GM21619 (cell line): ENCODE data around the gene MAMDC2.
"Not testable (repeated sequence)": the region's sequence is repeated elsewhere in the genome, so short reads cannot be mapped to it uniquely, and the experiment has no call there.

ENCODE experiments used
- ATAC-seq: cut with Tn5 transposase; IDR thresholded peaks from one replicate; pipeline ENCODE4 v1.9.1; 2021; ENCODE audit not compliant: unreplicated experiment

The MAMDC2 gene

DNA sequence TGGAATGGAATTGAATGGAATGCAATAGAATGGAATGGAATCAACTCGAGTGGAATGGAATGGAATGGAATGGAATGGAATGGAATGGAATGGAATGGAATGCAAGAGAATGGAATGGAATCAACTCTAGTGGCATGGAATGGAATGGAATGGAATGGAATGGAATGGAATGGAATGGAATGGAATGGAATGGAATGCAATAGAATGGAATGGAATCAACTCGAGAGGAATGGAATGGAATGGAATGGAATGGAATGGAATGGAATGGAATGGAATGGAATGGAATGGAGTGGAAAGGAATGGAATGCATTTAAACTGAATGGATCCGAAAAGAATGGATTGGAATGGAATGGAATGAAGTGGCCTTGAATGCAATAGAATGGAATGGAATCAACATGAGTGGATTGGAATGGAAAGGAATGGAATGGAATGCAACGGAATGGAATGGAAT lies 5.5 kb upstream of the MAMDC2 start:
- ATAC-seq: not testable (repeated sequence)

DNA sequence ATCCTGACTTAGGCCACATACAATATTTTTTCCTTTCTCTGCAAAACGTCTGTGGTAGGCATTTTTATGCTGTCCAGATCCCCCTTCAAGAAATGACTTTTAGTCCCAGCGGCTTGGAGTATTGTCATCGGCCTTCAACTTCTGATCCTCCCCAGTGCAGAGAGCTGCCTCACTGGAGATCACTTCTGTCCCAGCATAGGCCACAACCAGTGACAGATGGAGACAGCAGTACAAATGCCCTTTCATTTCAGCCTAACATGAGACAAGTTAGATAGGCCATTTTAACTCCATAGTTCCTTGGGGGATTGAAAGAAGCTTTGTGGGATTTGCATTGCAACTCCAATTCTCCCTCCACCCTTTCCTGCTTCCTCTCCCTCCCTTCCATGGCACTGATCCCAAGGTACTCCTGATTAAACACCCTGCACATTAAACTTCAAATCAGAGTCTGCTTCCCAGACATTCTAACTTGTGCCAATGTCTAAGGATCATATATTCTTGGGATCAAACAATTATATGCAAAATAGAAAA lies 3.2 kb upstream of the MAMDC2 start:
- ATAC-seq: no peak

DNA sequence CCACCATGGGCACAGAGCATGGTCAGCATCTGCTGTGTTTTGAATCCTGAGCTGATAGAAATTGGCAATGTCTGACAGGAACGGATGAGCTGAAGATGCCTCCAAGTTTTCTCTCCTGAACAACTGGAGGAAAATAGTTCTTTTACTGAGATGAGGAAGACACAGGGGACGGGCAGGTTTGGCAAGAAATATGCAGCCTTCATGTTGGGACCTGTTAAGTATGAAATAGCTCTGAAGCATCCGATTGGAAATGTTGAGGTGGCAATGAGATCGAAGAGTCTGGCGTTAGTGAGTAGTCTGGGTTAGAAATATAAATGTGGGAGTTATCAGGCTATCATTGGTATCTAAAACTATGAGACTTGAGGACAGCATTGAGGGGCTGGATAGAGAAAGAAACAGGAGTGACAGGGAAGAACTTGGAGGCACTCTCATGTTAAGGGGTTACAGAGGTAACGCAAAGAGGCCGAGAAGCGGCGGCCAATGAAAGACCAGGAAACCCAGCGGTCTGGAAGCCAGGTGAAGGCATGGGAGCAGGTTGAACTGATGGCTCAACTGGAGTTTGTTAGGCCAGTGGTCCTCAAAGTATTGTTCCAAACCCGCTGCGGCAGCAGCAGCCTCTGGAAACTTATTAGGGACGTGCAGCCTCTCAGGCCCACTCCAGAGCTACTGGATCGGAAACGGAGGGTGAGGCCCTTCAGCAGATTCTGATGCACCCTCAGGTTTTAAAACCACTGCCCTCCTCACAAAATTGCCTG lies 1.0 kb upstream of the MAMDC2 start:
- ATAC-seq: no peak

DNA sequence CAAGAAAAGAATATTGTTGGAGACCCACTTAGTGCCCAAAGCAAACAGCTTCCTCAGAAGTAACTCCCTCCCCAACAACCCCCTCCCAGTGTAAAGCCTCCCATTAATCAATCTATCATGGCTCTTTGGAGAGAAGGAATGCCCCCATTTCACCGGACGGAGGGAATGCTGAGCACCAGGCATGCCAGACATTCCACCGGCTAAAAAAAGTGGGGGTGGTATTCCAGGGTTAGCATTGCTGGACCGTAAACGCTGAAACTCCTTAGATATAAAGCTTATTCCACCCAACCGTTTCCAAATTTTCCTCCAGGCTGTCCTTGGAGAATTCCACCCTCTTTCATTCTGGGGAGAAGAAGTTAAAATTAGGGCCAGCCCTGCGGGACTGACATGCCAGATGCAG lies 363 bp upstream of the MAMDC2 start:
- ATAC-seq: no peak

DNA sequence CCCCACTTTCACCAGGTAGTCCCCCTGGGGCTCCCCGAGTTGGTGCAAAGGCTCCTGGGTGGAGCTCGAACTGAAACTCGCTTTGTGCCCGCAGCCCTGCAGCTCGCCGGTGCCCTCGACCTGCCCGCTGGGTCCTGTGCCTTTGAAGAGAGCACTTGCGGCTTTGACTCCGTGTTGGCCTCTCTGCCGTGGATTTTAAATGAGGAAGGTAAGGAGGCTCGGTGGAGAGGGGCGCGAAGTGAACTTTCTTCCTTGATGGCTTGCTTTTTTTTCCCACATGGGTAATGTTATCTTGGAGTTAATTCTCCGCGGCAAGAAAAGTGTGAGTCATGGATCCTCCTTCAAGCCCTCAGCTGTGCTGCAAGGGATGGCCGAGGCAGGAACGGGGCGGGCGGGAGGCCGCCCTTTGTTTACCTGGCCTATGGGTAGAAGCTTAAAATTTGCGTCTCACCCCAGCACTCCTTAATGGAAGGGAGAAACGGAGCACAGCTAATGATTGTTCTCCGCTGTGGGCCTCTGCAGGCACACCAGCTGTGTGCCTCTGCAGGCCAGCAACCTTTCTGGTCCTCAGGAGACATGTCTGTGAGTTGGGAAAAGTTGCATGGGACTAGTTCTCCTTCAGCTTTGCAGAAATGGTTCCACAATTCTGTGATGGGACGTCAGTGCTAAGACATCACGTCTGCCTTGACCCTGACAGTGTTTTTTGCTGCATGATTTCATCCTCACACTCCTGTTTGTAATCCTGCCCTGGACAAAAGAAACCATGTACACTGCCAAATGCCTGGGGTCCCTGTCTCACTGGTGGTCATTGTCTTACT lies 1.1 kb downstream of the MAMDC2 start:
- ATAC-seq: no peak

DNA sequence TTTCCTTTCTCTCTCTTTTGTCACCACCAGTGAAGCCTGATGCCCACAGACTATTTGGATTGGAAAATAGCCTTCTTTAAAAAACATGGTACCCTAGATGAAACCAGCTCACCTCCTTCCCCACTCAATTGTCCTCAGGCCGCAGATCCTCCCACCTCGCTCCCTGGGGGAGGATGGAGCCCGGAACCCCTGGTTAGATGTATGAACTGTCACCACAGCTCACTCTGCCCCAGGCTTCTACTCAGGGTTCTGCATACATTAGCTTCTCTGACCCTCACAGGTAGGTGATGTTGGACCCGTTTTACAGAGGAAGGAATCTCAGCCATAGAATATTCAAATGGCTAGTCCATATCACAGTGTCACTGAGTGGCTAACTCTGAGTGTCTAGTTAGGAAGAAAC lies 1.8 kb downstream of the MAMDC2 start:
- no peak for ATAC-seq

DNA sequence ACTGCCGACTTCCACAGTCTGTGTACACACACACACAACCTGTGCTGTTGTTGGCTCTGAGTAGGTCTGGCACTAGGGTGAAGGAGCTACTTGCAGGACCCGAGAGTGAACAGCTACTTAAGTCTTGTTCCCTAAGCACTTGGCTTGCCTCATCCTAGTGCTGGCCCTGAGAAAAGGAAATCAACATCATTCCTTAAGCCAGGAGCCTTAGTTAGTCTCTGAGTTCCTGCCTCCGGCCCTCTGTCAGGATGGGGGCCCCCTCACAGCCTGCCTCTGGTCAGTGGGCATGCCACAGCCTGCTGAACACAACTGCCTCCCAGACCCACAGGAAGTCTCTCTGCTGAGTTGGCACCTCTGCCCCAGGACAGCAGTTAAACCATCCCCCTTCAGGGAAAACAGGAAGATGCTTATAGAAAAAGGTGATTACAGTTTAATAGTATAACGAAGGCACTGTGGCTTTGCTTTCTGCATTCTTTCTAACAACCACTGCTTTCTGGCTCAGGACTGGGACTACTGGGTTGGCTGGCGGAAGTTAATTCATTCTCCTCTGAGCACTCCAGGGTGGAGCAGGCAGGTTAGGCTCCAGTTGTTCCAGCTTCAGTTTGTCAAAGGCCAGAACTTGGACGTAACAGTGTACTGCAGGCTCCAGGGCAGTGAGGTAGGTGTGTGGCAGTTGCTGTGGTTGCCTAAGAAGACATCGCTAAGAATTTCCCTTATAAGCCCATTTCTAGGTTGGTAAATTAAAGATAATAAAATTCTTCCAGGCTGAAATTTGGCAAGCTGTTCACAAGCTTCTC lies 2.8 kb downstream of the MAMDC2 start:
- no peak for ATAC-seq

DNA sequence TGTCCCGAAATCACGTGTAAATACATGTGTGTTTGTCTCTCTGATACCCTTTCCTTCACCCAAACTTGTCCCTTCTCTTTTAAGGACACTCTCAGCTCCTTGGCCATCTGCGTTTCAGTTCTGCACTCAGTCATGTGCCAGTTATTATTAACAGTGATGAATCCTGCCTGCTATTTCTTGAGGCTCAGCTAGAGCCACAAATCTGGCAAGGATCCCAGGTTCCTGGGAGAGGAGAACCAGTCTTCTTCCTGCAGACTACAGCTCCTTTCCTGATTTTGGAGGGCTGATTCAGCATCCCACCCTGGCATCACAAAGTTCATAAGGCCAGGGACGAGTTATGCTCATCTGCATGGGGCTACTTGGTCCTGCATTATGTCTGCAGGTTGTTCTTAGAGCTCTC lies 5.6 kb downstream of the MAMDC2 start:
- ATAC-seq: no peak

DNA sequence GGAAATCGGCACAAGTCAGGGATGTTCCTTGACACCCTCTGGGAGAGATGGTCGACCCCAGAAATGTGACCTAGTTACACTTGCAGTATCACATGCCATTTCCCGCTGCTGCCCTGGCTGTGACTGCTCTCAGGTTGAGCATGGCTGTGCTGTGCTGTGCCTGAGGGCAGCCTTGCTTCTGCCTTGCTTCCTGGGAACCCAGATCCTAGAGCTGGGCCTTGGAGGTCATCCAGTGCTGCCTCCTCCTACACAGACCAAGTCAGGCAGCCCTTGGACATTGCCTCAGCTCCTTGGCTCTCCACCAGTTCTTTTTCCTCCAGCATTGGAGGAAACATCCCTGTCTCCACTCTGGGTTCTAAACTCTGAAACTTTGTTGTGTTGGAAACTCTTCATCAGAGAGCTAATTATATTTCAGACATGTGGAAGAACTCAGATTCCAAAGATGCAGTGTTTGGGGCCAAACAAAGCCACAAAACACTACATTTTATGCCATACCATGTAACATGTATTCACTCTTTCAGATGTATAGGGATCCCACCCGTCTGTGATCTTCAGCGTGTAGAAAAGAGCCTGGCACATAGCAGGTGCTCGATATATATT lies 6.1 kb downstream of the MAMDC2 start:
- no peak for ATAC-seq

DNA sequence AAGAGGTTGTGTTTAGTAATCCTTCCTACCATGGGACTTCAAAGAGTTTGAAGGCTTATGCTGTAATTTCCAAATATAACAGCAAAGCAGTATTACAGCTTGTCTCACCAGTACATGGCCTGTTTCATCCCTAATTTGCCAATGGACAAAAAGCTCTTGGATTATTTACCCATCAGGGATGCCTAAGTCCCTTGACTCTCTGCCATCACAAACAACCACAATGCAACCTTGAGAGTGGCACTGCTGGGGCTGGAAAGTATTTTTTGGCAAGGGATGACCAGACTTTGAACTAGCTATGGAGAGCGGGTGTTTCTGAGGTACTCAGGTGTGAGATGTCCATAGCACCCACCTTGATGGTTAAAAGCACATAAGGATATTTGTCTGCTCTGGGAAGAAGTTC lies 9.1 kb downstream of the MAMDC2 start:
- ATAC-seq: no peak

DNA sequence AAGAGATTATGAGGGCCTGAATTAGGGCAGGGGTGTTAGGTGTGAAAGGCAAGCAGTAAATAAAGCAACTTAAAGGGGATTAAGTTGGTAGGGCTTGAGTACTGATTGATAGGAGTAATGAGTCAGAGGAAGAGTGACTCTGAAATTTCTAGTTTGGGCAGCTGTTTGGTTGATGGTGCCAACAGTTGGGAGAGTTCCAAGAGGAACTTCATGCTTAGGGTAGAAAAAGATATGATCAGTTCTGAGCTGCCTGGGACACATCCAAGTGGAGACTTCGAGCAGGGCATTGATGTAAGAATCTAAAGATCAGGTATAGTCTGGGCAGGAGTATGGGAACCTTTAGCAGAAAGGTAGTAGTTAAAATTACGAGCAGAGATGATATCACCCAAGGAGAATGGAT lies 10.2 kb downstream of the MAMDC2 start:
- ATAC-seq: no peak

DNA sequence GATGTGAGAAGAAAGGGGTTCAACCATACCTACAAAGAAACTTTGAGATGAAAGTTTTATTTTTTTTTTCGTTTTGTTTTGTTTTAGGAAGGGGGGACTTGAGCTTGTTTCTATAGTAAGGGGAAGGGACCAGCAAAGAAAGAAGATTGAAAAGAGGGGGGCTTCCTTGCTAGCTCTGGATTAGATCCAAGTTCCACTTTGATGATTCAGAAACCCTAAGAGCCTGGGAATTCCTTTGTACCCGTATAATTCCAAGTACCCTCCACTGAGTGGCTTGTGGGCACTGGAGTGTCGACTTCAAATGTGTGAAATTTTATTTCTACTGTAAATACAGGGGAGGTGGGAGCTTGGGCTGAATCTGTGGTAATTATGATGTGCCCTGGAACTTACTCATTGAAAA lies 10.9 kb downstream of the MAMDC2 start:
- ATAC-seq: no peak

DNA sequence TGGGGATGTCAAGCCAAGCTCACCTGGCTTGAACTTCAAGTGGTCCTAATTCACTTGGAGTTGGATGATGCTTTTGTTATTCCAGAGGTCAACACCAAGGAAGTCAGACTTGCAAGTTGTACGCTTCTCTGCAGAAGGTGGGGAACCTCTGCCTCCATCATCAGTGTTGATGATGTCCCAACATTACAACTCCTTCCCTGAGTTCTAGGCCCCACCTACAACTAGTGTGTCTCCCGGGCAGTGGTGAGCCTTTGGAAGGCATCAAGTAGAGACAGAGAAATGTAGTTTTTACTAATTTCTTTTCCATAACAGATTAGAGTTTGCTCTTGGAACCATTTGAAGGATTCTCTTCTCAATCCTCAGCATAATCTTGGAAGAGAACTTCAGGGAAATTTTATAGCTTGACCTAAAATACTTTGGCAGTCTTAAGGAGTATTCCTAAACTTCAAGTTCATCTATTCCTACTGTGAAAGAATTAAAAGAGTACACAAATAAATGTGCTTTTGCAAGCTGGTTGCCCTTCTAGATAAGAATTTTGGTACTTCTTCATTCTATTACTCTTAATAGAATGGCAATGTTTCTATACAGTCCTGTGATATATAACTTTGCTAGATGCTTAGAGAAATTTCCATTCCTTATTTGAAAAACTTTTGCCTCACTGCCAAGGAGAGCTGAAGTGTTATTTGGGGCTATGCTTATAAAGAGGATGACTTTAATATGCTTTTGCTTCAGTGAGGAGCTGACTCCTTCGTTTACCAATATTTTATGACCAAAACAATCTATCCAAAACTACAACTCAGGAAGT lies 12.0 kb downstream of the MAMDC2 start:
- no peak for ATAC-seq

DNA sequence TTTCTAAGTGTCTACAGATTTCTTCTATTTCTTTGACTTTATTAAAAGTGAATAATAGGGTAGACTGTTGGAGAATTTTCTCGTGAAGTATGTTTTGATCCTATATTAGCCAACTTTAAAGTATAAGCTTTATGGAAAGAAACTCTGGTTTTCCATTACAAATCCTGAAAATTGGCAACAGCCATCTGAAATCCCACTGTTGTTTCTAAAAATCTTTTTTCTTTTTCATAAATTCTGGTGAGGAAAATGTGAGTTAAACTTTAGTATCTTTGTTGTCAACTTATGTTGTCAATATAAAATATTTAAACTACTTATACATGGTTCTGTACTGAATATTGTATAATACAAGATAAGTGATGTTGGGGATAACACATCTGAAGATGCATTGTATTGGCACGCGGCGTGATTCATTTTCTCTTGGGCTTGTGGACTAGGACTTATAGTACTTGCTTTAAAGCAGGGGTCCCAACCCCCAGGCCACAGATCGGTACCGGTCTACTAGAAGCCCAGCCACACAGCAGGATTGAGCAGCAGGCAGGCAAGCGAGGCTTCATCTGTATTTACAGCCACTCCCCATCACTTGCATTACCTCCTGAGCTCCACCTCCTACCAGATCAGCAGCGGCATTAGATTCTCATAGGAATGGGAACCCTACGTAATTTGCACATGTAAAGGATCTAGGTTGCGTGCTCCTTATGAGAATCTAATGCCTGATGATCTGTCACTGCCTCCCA lies 12.7 kb downstream of the MAMDC2 start:
- no peak for ATAC-seq

DNA sequence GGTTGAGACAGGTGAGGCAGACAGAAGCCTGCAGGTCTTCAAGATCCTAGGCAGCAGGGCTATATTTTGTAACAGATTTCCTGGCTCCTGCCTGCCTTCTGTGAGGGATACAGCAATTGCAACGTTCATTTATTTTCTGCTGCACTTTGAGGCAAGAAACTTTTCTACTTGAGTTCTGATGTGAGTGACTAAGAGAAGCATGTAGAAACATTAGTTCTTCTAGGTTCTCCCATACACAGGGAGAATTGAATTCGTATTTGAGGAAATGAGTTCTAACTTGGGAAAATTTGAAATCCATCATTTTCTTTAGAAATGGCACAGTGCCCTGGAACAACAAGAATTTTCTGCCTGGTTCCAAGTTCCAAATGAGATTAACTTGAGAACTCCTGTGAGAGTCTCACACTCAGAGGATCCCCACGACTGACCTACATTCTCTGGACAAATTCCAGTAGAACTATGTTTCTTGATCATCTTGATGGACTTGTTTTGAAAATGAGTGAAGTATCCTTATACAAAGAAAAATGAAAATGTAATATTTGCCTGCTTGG lies 15.0 kb downstream of the MAMDC2 start:
- ATAC-seq: no peak

DNA sequence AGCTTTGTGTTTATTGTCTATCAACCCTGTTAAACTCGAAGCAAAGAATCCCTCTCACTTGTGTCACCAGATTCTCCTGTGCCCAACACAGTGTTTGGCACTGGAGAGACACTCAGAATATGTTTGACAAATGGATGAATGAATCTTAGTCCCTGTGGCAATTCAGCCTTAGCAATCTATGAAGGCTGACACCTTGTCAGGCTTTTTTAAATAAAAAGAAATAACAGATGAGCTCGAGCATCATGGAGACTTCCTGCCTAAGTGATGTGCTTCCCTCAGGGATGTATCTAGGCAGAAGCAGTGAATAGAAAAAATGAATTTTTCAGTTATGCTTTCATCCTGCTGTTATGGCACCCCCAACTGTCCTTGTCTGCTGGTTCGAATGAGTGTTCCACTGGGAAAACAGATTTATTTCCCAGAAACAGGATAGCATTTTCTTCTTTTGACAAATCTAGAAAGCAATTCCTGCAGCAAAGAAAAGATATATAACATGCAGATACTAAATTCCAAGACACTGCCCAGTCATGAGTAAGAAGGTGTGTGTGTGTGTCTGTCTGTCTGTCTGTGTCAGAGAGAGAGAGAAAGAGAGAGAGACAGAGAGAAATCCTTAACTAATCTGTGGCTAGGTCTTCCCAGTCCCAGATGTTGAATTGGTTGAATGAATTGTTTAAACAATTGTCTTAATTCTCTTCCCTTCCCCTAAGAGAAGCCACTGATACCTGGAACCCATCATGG lies 16.7 kb downstream of the MAMDC2 start:
- ATAC-seq: no peak

DNA sequence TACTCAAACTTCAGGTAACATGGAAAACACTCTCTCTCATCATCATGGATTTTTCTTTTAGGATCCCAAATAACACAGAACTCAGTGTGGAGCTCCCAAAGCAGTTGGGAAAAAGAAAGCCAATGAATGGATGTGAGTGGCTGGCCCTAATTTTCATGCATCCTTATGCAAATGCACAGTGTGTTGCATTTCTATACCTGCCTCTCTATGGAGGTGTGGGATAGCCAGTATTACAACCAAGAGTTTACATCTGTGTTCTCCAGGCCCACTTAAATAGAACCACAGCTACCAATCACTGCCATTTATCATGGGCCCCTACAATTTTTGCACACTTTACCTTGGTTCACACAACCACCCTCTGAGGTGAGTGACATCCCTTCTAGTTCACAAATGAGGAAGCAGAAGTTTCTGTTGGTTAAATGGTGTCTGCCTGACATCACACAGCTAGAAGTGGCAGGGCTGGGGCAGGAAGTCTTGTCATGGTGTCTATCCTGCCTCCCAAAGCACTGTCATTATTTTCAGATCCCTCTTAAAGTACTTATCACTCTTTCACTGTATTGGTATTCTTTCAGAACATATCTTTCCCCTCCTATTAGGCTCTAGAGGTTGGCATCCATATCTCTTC lies 17.3 kb downstream of the MAMDC2 start:
- ATAC-seq: peak; percentile 98

DNA sequence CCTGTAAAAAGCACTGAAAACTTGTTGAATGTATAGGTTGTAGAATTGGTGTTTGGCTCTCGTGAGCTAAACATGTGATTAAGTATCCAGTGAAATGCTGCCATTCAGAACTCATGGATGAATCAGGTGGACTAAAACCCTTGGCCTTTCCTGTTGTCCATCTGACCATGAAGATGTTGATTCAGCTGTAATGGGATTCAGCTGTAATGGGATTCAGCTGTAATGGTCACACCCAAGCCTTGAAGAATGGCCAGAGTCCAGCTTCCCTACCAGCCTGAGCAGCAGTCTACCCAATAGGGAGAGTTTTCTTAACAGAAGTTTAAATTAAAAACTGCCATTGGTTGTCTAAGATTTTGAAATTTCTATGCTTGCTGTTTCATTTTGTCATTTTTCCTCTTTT lies 18.1 kb downstream of the MAMDC2 start:
- ATAC-seq: no peak
